Measurements from ENCODE around the gene PARP15.

- TF ChIP-seq POLR2A (IDR thresholded peaks at IDR 0.05) (no peak), CTCF (IDR thresholded peaks at IDR 0.05) (no peak), POLR2AphosphoS5 (IDR thresholded peaks at IDR 0.05) (no peak)
These were observed 45.8 kb downstream of the PARP15 start for GRCh38 chr3:122623031-122623829.

Measured in gastroesophageal sphincter (tissue), 3 donors.